Measurements from ENCODE around the gene RIMKLB.
"Not testable (repeated sequence)": the region's sequence is repeated elsewhere in the genome, so short reads cannot be mapped to it uniquely, and the experiment has no call there.

DNA sequence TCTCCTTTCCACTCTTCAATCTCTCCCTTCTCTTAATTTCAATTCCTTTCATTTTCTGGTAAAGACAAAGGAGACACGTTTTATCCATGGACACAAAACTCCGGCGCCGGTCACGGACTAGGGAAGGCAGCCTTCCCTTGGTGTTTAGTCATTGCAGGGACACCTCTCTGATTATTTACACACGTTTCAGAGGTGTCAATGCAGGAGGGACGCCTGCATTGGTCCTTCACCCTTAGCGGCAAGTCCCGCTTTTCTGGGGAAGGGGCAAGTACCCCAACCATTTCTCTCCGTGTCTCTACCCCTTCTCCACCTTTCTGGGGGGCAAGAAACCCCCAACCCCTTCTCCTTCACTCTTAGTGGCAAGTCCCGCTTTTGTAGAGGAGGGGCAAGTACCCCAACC lies 107.7 kb downstream of the RIMKLB start:
- TF ChIP-seq, protein P1, sequence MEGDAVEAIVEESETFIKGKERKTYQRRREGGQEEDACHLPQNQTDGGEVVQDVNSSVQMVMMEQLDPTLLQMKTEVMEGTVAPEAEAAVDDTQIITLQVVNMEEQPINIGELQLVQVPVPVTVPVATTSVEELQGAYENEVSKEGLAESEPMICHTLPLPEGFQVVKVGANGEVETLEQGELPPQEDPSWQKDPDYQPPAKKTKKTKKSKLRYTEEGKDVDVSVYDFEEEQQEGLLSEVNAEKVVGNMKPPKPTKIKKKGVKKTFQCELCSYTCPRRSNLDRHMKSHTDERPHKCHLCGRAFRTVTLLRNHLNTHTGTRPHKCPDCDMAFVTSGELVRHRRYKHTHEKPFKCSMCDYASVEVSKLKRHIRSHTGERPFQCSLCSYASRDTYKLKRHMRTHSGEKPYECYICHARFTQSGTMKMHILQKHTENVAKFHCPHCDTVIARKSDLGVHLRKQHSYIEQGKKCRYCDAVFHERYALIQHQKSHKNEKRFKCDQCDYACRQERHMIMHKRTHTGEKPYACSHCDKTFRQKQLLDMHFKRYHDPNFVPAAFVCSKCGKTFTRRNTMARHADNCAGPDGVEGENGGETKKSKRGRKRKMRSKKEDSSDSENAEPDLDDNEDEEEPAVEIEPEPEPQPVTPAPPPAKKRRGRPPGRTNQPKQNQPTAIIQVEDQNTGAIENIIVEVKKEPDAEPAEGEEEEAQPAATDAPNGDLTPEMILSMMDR (IDR thresholded peaks at IDR 0.05; ENCODE audit: low read length), result not testable (repeated sequence)
- TF ChIP-seq EZH2 (IDR thresholded peaks at IDR 0.05; ENCODE audit: borderline replicate concordance, low read length), result not testable (repeated sequence)
